ENCODE measurements around the gene LOXL4. TPM values are rescaled to one million over a fixed set of nuclear protein-coding genes. Genes with fewer than 3 reads are reported as not detected.

Gene LOXL4
- polyA plus RNA-seq (ENCODE audit: insufficient read length): 11.5 TPM

DNA sequence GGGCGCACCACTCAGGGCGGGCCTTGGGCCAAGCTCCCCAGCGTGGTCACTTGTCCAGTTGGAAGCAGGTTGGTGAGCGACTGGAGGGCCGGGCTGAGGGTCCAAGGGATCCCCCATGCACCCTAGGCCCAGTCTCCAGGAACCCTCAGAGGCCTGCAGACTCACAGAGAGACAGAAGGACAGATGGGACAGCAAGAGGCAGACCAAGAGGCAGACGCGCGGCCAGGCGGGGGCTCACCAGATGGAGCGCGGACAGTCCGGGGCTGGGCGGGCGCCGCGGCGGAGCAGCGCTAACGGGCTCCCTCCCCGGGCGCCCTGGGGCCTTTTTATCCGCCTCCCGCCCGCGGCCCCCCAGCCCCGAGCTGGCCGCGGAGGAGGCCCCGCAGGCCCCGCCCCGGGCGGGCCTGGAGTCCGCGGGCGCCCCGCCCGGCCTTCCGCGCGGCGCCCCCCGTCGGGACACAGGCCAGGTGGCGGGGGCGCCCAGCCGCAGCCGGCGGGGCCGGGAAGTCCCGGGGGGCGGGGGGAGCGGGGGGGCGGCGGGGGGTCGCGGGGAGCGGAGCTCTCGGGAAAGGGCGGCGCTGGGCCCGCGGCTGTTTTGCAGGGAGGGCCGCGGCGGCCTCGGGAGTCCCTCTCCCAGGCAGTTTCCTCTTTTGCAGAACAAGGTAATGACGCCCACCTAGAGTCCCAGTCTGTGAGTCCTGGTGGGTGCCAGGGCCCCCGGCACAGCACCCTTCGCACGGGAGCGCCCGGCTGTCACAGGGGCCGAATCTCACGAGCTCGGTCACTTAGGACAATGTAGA, at the start of gene LOXL4:
LOXL4 (minus strand) TSS at position 301 of the 800 bp plus-strand sequence. CDS start 5,175 bp downstream, outside the sequence.
- DNase-seq: peak; percentile 46

GRCh38 chr10:98316661-98317060, 48.7 kb upstream of the LOXL4 start:
- no peak for DNase-seq

GRCh38 chr10:98316170-98316569, 48.2 kb upstream of the LOXL4 start:
- DNase-seq: no peak

DNA sequence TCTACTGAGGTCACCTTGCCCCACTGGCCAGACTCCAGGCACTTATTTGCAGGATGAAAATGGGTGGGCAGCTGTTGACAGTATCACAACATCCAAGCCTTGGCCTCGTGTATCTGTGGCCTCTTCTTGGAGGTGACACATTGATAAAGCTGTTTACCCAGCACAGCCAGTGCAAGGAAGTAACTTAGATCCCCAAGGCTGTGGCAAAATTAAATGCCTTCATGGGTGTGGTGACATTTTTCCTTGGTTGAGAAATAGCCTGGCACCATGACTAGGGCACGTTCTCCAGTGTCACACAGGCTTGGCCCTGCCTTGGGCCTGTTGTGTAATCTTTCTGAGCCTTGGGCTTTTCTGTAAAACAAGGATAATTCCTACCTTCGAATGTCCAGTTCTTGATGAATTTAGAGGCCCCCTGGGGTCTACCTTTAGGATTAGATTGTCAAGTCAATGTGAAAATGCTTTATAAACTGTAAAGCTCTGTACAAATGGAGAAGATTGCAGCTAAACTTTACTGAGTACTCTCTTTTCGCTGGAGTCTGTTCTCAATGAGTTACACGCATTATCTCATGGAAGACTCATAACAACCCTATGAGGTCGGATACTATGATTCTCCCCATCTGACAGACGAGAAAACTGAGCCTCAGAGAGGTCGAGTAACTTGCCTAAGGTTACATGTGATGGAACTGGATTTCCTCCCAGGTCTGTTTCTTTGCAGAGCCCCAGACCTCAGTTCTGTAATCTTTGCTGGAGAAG, 46.7 kb upstream of the LOXL4 start:
- DNase-seq: no peak

DNA sequence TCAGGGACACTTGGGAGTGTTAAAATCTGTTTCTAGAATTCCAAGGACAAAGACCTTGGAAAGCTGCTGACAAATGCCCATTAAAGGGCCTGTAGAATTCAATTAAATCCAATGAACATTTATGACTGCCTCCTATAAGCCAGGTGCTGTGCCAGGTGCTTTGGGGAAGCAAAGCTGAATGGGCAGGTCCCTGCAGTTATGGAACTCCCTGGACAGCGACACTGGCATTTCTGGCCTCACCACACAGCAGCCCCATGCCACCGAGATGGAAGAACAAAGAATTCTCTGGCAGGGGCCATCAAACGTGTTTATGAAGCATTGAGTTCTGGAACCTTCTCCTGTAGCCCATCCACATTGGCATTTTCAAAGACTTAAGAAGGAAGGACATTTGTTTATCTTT, 45.6 kb upstream of the LOXL4 start:
- DNase-seq: no peak

DNA sequence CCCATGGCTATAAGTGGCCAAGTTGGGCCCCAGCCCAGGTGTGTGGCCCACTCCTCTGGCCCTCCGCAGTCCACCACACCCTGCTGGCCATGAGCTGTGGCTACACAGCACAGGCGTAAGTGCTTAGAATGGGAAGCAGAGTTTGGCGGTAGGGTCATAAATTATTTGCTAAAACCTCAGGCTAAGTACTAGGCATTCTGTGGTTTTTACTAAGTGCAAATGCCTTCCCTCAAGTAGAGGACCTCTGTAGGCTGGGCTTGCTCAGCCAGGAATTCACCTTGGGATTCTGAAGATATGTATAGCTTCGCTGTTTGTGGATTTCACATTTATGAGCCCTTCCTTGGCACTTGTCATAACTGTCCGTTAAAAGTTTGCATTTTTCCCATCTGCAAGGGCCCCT, 44.8 kb upstream of the LOXL4 start:
- DNase-seq: no peak

DNA sequence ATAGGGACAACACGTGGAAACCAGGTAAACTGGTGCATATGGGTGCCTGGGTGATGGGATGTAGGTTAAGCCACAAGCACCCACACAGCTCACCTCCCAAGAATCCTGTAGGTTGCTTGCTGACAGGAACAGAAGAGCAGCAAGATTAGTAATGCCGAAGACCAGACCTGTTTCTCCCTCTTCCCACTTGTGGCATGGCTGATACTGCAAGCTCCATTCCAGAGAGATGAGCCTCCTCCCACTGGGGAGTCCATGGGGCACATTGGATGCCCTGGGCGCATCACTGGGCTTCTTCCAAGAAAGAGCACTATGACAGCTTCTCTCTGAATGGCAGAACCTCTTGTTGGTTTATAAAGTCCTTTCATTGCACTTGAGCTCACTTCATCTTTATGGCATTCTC, 44.4 kb upstream of the LOXL4 start:
- no peak for DNase-seq

GRCh38 chr10:98310701-98311100, 42.7 kb upstream of the LOXL4 start:
- DNase-seq: no peak

GRCh38 chr10:98309366-98310355, 41.7 kb upstream of the LOXL4 start:
- peak; percentile 69 for DNase-seq

DNA sequence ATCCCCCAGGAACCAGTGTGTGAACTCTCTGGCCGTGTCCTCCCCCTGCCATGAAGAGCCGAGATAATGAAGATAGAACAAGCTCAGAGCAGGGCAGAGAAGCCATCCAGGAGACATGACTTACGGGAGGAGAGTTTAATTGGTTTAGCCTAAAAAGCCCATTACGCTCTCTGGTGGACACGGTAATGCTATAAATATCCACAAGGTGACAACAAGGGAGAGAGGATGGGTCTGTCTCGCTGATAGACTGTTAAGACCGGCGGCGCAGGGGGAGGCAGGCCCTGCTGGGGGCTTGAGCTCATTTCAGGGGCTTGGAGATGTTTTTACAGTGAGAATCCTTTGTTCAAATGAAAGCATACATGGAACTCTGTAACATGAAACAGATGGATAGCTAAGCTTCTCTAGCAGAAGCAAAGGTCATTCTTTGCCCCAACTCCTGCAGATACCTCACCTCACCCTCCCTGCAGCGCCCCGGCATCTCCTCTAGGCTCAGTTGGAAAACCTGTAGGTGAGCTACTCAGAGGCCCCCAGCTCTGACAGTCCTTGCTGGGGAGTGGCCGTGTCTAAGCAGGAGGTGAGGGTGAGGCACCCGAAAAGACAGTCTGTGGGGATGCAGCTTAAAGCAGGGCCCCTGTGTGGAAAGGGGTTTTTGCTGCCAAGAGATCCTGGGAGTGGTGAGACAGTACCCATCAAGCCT, 40.8 kb upstream of the LOXL4 start:
- DNase-seq: no peak

GRCh38 chr10:98307916-98308541, 40.0 kb upstream of the LOXL4 start:
- no peak for DNase-seq

GRCh38 chr10:98306501-98306900, 38.5 kb upstream of the LOXL4 start:
- no peak for DNase-seq

- DNase-seq: no peak
Measured at GRCh38 chr10:98303569-98303968, 35.6 kb upstream of the LOXL4 start.

GRCh38 chr10:98302741-98303365, 34.9 kb upstream of the LOXL4 start:
- no peak for DNase-seq

- DNase-seq: no peak
Measured at GRCh38 chr10:98301664-98302319, 33.8 kb upstream of the LOXL4 start.

- no peak for DNase-seq
Measured at GRCh38 chr10:98300526-98301229, 32.7 kb upstream of the LOXL4 start.

GRCh38 chr10:98299341-98299740, 31.3 kb upstream of the LOXL4 start:
- no peak for DNase-seq

DNA sequence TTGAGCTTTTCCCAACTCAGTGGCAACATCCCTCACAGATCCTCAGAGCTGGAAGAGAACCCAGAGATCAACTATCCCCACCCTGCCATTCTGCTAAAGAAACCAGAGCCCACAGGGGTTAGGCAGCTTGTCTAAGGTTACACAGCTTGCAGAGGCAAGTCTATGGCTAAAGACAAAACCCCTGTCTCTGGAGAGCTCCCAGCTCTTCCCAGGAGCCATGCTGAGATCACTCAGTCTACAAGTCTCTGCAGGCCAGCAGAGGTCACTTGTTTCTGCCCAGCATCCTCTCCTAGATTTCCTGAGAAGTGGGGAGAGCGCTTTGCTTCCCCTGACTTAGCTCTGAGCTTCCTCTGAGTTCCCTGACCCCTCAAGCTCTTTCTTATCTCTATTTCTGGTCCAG, 28.5 kb upstream of the LOXL4 start:
- no peak for DNase-seq

GRCh38 chr10:98295907-98296306, 27.9 kb upstream of the LOXL4 start:
- DNase-seq: no peak

DNA sequence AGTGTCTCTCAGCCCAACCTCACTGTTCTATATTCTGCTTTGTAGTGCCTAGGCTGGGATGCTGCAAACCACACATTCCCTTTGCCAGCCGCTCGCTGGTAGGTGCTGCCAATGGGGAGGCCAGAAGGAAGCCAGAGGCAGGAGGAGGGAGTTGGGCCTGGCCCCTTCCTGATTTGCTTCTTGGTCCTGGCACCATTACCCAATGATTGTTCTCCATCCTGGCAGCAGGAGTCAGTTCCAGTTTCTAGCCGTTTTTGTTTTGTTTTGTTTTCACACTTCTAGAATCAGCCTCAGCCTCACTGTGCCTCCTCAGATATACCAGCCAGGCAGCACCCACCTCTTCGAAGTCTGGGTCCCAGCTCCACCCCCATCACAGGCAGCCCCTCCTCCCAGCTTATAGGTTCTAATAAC, 27.4 kb upstream of the LOXL4 start:
- no peak for DNase-seq

All from hindlimb muscle (tissue), 1 donor.